SK-N-SH treated with all-trans-retinoic acid at 6 μM for 48 hours (cell line): Measurements from ENCODE around the gene GOLGA6B.
"Not testable (repeated sequence)": the region's sequence is repeated elsewhere in the genome, so short reads cannot be mapped to it uniquely, and the experiment has no call there.

Source experiments
- ATAC-seq: fragments of 200-7000 bp; cut with Tn5 transposase; 3 replicates; pipeline ENCODE4 v1.9.1; 2020; ENCODE audit warnings: mild to moderate bottlenecking, moderate library complexity
- ARNTL ChIP-seq: fragments of 450-650 bp; formaldehyde crosslinking; IDR thresholded peaks from 2 replicates; pipeline ENCODE4 v1.5.0; 2020; ENCODE audit warnings: low read depth, mild to moderate bottlenecking, moderate library complexity, borderline replicate concordance
- CSDC2 ChIP-seq: fragments of 250-450 bp; sonication (Bioruptor Pico); IDR thresholded peaks from 2 replicates; pipeline ENCODE4 v1.5.0; 2020; ENCODE audit warnings: mild to moderate bottlenecking, moderate library complexity
- GLIS3 ChIP-seq: fragments of 250-450 bp; sonication (Bioruptor Pico); IDR thresholded peaks from 2 replicates; pipeline ENCODE4 v1.5.0; 2020; ENCODE audit warnings: mild to moderate bottlenecking, moderate library complexity
- ISL1 ChIP-seq: fragments of 250-450 bp; sonication (Bioruptor Pico); IDR thresholded peaks from 2 replicates; pipeline ENCODE4 v2.1.2; 2022; ENCODE audit warnings: mild to moderate bottlenecking, moderate library complexity
- SNAI2 ChIP-seq: fragments of 250-450 bp; sonication (Bioruptor Pico); IDR thresholded peaks from 2 replicates; pipeline ENCODE4 v1.5.0; 2020; ENCODE audit warnings: mild to moderate bottlenecking, moderate library complexity
- ZFP30 ChIP-seq: fragments of 450-650 bp; formaldehyde crosslinking; IDR thresholded peaks from 2 replicates; pipeline ENCODE4 v1.5.0; 2022; ENCODE audit warnings: mild to moderate bottlenecking, moderate library complexity
- ZNF70 ChIP-seq: fragments of 450-650 bp; formaldehyde crosslinking; IDR thresholded peaks from 2 replicates; pipeline ENCODE4 v1.5.0; 2020; ENCODE audit warnings: mild to moderate bottlenecking, moderate library complexity
- TF ChIP-seq, protein P1 (sequence below): fragments of 250-450 bp; sonication (Bioruptor Pico); IDR thresholded peaks from 2 replicates; pipeline ENCODE4 v1.8.0; 2021; ENCODE audit warnings: low read depth, mild to moderate bottlenecking, moderate library complexity, borderline replicate concordance
- TF ChIP-seq, protein P2 (sequence below): fragments of 250-450 bp; sonication (Bioruptor Pico); IDR thresholded peaks from 2 replicates; pipeline ENCODE4 v1.5.0; 2020; ENCODE audit warnings: mild to moderate bottlenecking, moderate library complexity
- TF ChIP-seq, protein P3 (sequence below): fragments of 250-450 bp; sonication (Bioruptor Pico); IDR thresholded peaks from 2 replicates; pipeline ENCODE4 v1.5.1; 2021; ENCODE audit warnings: mild to moderate bottlenecking, moderate library complexity

Gene GOLGA6B

DNA sequence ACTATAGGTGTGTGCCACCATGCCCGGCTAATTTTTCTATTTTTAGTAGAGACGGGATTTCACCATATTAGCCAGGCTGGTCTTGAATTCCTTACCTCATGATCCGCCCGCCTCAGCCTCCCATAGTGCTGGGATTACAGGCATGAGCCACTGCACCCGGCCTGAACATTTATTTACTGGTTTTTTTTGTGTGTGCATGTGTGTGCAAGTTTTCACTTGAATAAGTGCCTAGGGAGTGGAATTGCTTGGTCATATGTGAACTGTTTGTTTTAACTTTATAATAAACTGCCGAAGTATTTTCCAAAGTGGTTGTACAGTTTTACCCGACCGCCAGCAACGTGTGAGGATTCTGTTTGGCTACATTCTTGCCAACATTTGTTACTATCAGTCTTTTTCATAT lies 45.6 kb downstream of the GOLGA6B start:
- ATAC-seq = no peak

DNA sequence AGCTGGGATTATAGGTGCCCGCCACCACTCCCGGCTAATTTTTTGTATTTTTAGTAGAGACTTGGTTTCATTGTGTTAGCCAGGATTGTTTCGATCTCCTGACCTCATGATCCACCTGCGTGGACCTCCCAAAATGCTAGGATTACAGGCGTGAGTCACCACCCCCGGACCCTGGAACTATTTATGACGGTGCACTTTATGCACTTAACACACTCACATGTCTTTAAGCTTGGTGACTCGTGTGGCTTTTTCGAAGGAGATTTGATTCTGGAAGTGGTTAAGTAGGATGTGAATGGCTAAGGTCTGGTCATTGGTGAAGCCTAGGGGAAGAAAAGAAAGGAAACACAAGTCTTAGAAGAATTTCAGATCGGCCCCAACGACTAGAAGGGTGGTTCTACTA lies 51.8 kb downstream of the GOLGA6B start:
- no peak for TF ChIP-seq CSDC2 (CRISPR knock-in tag)
- ATAC-seq = no peak

More for the DNA sequence above, 45.6 kb downstream of the GOLGA6B start:
- TF ChIP-seq ZNF70 (no peak), ISL1 (CRISPR knock-in tag) (no peak), ARNTL (CRISPR knock-in tag) (no peak), GLIS3 (CRISPR knock-in tag) (no peak), SNAI2 (CRISPR knock-in tag) (no peak), ZFP30 (CRISPR knock-in tag) (no peak)
- TF ChIP-seq, protein P1, sequence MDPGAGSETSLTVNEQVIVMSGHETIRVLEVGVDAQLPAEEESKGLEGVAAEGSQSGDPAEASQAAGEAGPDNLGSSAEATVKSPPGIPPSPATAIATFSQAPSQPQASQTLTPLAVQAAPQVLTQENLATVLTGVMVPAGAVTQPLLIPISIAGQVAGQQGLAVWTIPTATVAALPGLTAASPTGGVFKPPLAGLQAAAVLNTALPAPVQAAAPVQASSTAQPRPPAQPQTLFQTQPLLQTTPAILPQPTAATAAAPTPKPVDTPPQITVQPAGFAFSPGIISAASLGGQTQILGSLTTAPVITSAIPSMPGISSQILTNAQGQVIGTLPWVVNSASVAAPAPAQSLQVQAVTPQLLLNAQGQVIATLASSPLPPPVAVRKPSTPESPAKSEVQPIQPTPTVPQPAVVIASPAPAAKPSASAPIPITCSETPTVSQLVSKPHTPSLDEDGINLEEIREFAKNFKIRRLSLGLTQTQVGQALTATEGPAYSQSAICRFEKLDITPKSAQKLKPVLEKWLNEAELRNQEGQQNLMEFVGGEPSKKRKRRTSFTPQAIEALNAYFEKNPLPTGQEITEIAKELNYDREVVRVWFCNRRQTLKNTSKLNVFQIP (CRISPR knock-in tag) = no peak
- TF ChIP-seq, protein P2, sequence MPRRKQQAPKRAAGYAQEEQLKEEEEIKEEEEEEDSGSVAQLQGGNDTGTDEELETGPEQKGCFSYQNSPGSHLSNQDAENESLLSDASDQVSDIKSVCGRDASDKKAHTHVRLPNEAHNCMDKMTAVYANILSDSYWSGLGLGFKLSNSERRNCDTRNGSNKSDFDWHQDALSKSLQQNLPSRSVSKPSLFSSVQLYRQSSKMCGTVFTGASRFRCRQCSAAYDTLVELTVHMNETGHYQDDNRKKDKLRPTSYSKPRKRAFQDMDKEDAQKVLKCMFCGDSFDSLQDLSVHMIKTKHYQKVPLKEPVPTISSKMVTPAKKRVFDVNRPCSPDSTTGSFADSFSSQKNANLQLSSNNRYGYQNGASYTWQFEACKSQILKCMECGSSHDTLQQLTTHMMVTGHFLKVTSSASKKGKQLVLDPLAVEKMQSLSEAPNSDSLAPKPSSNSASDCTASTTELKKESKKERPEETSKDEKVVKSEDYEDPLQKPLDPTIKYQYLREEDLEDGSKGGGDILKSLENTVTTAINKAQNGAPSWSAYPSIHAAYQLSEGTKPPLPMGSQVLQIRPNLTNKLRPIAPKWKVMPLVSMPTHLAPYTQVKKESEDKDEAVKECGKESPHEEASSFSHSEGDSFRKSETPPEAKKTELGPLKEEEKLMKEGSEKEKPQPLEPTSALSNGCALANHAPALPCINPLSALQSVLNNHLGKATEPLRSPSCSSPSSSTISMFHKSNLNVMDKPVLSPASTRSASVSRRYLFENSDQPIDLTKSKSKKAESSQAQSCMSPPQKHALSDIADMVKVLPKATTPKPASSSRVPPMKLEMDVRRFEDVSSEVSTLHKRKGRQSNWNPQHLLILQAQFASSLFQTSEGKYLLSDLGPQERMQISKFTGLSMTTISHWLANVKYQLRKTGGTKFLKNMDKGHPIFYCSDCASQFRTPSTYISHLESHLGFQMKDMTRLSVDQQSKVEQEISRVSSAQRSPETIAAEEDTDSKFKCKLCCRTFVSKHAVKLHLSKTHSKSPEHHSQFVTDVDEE (CRISPR knock-in tag) = no peak
- TF ChIP-seq, protein P3, sequence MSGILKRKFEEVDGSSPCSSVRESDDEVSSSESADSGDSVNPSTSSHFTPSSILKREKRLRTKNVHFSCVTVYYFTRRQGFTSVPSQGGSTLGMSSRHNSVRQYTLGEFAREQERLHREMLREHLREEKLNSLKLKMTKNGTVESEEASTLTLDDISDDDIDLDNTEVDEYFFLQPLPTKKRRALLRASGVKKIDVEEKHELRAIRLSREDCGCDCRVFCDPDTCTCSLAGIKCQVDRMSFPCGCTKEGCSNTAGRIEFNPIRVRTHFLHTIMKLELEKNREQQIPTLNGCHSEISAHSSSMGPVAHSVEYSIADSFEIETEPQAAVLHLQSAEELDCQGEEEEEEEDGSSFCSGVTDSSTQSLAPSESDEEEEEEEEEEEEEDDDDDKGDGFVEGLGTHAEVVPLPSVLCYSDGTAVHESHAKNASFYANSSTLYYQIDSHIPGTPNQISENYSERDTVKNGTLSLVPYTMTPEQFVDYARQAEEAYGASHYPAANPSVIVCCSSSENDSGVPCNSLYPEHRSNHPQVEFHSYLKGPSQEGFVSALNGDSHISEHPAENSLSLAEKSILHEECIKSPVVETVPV (CRISPR knock-in tag) = no peak

DNA sequence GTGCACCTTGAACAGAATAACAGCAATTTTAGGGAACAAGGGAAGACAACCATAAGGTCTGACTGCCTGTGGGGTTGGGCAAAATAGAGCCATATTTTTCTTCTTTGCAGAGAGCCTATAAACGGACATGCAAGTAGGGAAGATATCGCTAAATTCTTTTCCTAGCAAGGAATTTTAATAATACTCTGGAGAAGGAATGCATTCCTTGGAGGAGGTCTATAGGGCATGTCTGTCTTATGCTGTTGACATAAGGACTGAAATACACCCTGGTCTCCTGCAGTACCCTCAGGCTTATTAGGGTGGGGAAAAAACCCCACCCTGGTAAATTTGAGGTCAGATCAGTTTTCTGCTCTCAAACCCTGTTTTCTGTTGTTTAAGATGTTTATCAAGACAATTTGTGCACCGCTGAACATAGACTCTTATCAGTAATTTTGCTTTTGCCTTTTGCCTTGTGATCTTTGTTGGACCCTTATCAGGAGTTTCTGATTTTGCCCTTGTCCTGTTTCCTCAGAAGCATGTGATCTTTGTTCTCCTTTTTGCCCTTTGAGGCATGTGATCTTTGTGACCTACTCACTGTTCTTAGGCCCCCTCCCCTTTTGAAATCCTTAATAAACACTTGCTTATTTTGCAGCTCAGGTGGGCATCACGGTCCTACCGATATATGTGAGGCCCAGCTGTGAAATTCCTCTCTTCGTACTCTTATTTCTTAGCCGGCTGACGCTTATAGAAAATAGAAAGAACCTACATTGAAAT lies 54.2 kb downstream of the GOLGA6B start:
- not testable (repeated sequence) for ATAC-seq
